ENCODE results near the gene PLEKHN1.

The PLEKHN1 gene

DNA sequence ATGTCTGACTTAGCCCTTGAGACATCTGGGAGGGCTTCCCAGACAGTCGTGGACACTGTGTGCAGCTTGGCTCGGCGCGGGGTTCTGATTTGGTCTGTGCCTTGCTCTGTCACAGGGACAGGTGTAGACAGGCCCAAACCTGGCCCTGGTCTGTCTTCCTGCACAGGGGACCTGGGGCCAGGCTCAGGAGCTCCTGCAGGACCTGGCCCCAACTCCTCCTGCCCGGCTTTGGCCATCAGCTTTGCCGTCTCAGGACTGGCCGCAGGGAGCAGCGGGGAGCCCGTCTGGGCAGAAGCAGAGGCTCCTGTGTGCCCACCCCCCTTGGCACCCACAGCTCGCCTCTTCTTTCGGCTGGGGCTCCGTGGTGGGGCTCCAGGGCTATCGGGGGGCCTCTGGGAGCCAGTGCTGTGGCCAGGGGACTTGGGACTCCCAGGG, 13.9 kb downstream of the PLEKHN1 start:
- Mint-ChIP-seq H3K27ac (no peak overlapping the region), H3K36me3 (ENCODE audit: low read depth) (peaks cover 4% of the 10 kb centered on the region), H3K4me3 (no peak overlapping the region), H3K4me1 (peaks cover 14% of the 10 kb centered on the region), H3K27me3 (ENCODE audit: low read depth, poor library complexity) (peaks cover 50% of the 10 kb centered on the region), H3K9me3 (peaks cover 6% of the 10 kb centered on the region)
- TF ChIP-seq, protein P1, sequence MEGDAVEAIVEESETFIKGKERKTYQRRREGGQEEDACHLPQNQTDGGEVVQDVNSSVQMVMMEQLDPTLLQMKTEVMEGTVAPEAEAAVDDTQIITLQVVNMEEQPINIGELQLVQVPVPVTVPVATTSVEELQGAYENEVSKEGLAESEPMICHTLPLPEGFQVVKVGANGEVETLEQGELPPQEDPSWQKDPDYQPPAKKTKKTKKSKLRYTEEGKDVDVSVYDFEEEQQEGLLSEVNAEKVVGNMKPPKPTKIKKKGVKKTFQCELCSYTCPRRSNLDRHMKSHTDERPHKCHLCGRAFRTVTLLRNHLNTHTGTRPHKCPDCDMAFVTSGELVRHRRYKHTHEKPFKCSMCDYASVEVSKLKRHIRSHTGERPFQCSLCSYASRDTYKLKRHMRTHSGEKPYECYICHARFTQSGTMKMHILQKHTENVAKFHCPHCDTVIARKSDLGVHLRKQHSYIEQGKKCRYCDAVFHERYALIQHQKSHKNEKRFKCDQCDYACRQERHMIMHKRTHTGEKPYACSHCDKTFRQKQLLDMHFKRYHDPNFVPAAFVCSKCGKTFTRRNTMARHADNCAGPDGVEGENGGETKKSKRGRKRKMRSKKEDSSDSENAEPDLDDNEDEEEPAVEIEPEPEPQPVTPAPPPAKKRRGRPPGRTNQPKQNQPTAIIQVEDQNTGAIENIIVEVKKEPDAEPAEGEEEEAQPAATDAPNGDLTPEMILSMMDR (IDR thresholded peaks at IDR 0.05): no peak
- no peak for DNase-seq

DNA sequence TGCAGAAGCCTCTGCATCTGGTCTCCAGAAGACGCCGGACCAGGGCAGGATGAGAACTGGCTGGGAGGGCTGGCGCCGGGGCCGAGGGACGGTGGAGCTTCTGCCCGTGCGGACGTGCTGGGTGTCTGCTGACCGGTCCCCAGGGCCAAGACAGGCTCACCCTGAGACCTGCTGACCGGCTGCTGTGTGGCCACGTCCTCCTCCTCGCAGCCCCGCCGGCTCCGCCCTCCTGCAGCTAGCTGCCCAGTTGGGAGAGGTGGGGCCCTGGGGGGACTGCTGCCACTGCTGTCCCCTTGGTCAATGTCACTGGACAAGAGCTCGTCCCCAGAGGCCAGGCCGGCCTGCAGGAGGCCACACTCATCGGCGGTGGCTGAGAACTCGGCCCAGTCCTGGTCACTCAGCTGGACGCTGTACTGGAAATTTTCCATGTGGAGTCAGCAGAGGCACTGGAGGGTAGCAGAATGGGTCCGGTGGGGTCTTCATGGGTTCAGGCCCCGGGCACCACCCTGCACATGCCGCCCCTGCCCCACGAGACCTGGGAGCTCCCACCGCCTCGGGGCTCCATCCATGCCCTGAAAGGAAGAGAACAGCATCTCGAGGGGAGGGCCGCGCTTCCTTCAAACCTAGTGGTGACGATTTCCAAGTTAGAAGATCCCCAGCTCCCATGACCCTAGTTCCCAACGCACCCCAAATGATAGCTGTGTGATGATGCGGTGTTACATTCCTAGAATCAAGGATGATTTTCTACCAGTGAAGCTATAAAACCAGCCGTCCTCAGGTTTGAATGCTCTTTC, 14.5 kb downstream of the PLEKHN1 start:
- no peak overlapping the region for H3K4me3 Mint-ChIP-seq
- no peak for DNase-seq
- H3K27ac Mint-ChIP-seq: no peak overlapping the region
- peaks cover 51% of the 10 kb centered on the region for H3K27me3 Mint-ChIP-seq (ENCODE audit: low read depth, poor library complexity)
- H3K9me3 Mint-ChIP-seq: peaks cover 6% of the 10 kb centered on the region
- TF ChIP-seq, protein P1 (IDR thresholded peaks at IDR 0.05): no peak
- peaks cover 11% of the 10 kb centered on the region for H3K4me1 Mint-ChIP-seq
- H3K36me3 Mint-ChIP-seq (ENCODE audit: low read depth): peaks cover 4% of the 10 kb centered on the region

DNA sequence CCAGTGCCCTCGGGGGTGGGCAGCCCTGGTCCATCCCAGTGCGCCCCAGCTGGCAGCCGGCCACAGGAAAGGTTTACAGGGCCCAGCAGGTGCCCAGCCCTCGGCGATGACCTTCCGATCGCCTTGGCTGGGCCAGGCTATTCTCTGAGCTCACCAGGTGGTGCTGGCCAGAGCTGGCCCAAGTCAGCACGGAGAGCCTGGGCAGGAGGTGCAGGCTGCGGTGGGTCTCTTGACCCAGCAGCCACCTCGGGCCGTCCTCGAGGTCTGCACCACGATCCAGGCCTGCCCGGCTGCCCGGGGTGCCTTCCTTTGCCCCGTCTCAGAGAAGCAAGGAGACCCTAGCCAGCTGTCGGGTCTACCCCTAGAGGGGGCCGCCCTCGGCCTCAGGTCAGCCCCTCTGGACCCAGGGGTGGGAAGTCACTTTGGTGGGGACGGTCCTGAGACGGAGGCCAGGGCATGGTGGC, 15.2 kb downstream of the PLEKHN1 start:
- peaks cover 4% of the 10 kb centered on the region for H3K36me3 Mint-ChIP-seq (ENCODE audit: low read depth)

DNA sequence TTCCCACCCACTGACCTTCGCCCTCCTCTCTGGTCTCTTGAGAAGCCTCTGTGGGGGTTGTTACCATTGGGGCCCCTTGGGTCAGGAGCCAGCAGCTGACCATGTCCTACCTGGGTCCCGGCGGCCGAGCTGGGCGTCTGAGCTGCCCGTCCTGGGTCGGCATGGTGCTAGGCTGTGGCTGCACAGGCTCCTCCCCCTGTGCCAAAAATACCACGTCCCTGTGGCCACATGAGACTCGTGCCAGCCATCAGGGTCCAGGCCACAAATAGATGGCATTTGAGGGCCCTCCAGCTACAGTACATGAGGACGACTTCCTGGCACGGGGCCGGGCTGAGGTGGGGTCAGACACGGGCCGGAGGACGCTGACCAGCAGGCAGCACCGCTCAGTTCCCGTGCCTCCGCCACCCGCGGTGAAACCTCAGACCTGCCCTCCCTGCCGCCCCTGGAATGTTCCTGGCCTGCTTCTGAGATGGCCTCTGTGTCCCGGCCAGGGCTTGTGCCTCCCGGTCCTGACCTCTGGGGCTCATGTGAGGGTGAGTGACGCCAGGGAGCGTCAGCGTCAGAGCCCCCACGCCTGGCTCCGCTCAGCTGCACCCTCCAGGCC, 15.8 kb downstream of the PLEKHN1 start, which contains the start of gene PERM1:
Gene PERM1, minus strand, starts transcription at position 139 of the 604 bp plus-strand sequence. CDS start 1,064 bp downstream, outside the sequence.
- H3K4me3 Mint-ChIP-seq: no peak within 1 kb of the TSS
- peaks cover 4% of the 10 kb centered on the region for H3K36me3 Mint-ChIP-seq (ENCODE audit: low read depth)
- H3K4me1 Mint-ChIP-seq: peaks cover 9% of the 10 kb centered on the region
- peaks cover 6% of the 10 kb centered on the region for H3K9me3 Mint-ChIP-seq
- no peak for DNase-seq
- TF ChIP-seq, protein P1 (IDR thresholded peaks at IDR 0.05): no peak
- peaks cover 57% of the 10 kb centered on the region for H3K27me3 Mint-ChIP-seq (ENCODE audit: low read depth, poor library complexity)
- H3K27ac Mint-ChIP-seq: no peak within 1 kb of the TSS

More for the DNA sequence above, 15.2 kb downstream of the PLEKHN1 start:
- Mint-ChIP-seq H3K4me1 (peaks cover 9% of the 10 kb centered on the region), H3K27ac (no peak overlapping the region), H3K27me3 (ENCODE audit: low read depth, poor library complexity) (peaks cover 56% of the 10 kb centered on the region), H3K9me3 (peaks cover 6% of the 10 kb centered on the region), H3K4me3 (no peak overlapping the region)
- DNase-seq: no peak
- TF ChIP-seq, protein P1 (IDR thresholded peaks at IDR 0.05): no peak

DNA sequence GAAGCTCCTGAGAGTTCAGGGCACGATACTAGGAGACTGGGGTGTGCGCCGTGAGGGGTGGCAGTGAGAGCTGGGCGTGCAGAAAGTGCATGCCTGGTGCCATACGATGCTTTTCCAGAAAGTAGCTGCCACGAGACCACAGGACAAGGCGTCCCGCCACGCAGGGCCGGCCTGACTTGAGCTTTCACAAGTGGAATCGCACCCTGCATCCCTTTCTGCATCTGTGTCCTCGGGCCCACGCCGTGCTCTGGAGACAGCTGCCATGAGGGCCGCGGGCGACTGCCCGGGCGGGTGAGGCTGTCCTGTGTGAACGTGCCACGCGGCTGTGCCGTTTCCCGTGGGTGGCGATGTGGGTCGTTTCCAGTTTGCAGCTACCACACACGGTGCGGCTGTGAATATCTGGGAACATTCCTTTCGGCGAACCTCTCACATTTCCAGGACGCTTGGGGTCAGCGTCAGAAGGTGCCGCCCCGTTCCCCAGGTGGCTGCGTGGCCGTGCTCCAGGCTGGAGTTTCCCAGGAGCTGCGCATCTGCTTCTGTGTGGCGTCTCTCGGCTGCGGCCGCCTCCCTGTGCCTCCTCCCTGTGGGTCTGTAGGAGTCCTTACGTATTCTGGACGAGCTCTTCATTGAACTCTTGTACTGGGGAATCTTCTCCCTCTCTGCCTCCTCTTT, 16.6 kb downstream of the PLEKHN1 start:
- H3K36me3 Mint-ChIP-seq (ENCODE audit: low read depth): peaks cover 6% of the 10 kb centered on the region
- H3K27me3 Mint-ChIP-seq (ENCODE audit: low read depth, poor library complexity): peaks cover 61% of the 10 kb centered on the region
- no peak for DNase-seq
- H3K4me1 Mint-ChIP-seq: peaks cover 9% of the 10 kb centered on the region
- TF ChIP-seq, protein P1 (IDR thresholded peaks at IDR 0.05): no peak
- H3K4me3 Mint-ChIP-seq: no peak overlapping the region
- no peak overlapping the region for H3K27ac Mint-ChIP-seq
- H3K9me3 Mint-ChIP-seq: peaks cover 10% of the 10 kb centered on the region

Measured in nephron progenitor cell (in vitro differentiated cells).